HL-60/S4 (cell line): Measurements from ENCODE around the gene TEX29.

Source experiments
- in situ Hi-C: fragments of 300-500 bp; cut with MboI; formaldehyde crosslinking; loops from 2 replicates; pipeline ENCODE4 v1.14.3; 2022; ENCODE audit warnings: low sequenced_read_pairs

TEX29 gene

GRCh38 chr13:111365149-111366005, 44.9 kb downstream of the TEX29 start:
- in situ Hi-C loops: no loop called here

DNA sequence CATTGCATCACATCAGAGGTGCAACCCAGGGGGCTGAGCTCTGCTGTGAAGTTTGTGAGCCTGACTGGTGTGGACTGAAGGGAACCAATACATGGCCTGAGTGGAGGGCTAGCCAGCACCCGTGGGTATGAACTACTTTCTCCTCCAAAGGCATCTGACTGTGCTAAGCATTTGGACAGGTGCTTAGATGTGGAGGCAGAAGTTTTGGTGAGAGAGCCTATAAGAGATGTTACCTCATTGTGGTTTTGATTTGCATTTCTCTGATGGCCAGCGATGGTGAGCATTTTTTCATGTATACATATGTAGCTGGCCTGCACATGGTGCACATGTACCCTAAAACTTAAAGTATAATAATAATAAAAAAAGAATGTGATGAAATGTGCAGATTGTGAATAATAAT, 46.9 kb downstream of the TEX29 start:
- in situ Hi-C loops: no loop called here

- in situ Hi-C loops: no loop called here
These were observed 47.6 kb downstream of the TEX29 start for GRCh38 chr13:111368091-111368490.

GRCh38 chr13:111370147-111370546, 49.7 kb downstream of the TEX29 start:
- in situ Hi-C loops: no loop called here

DNA sequence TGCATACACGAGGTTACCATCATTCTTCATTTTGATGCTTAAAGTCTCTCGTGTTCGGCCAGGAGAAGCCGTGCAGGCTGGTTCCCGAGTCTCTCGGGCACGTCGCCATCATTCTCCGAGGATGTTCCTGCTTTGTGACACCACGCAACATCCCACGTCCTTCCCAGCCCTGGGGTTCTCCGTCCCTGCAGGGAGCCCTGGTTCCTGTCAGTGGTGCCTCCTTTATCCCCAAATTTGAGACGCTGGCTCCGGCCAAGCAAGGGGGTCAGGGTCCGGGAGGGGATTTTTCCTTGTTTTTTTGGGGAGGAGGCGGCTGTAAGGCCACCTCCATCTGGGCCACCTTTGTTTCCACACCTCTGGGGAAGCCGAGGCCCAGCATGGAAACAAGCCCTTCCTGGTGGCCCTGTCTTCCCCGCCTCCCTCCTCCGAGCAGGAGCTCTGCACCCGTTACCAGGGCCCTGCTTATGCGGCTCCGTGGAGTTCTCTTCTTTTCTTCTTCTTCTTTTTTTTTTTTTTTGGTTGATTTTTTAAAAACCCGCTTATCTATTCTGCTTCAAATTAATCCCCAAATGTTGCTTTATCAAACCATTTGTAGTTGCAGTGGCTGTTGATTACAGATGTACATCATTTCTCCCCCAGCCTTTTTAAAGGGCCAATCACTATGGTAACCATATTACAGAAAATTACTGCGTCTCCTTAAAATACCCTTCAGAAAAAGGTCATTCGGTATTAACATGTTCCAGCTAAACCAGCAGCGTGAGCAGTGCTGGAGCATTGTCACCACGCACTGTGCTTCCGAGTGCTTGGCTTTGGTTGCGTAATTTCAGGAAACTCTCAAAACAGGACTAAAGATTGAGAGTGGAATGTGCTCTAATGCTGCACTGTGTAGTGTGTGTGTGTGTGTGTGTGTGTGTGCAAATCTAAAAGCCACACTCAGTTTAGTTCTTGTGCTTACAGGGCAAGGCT, 50.4 kb downstream of the TEX29 start:
- in situ Hi-C loops: no loop called here

GRCh38 chr13:111371720-111372119, 51.3 kb downstream of the TEX29 start:
- in situ Hi-C loops: no loop called here

DNA sequence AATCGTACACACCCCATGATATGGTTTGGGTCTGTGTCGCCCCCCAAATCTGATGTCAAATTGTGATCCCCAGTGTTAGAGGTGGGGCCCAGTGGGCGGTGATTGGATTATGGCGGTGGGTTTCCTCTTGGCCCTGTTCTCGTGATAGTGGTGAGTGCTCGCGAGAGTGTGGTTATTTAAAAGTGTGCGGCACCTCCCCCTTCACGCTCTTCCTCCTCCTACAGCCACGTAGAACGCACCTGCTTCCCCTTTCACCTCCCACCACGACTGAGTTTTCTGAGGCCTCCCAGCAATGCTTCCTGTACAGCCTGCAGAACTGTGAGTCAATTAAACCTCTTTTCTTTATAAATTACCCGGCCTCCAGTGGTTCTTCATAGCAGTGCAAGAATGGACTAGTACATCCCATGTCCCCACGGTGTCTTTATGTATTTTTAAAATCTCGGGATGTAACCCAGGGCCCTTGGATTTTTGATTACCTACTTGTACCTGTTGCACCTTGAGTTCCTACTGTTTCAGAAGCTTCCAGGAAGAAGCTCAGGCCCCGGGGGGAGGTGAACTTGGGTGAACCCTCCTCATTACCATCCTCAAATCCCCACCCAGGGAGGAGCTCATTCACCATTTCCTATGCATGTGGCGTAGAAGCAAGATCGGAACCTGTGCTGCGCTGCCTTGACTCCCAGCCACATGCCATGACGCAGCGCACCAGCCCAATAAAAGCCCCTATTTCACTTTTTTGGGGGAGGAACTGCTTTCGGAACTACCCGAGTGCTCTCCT, 52.4 kb downstream of the TEX29 start:
- in situ Hi-C loops: no loop called here

DNA sequence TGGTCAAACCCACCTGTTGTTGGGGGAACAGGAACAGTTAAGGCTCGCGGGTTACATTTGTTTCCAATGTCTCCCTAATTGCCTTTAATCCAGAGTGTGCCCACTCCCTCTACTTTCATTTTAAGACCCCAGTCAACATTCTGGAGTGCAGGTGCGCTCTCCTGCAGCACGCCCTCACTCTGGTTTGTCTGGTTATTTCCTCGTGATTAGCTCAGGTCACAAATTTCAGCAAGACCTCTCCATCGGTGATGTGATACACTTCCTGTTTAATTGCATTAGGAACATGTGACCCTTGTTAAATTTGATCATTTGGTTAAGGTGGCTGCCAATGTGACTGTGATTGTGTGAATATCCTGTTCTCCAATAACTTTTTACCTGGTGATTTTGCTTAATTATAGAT, 53.0 kb downstream of the TEX29 start:
- in situ Hi-C loops: no loop called here

- in situ Hi-C loops: no loop called here
These were observed 60.0 kb downstream of the TEX29 start for GRCh38 chr13:111380431-111380830.

DNA sequence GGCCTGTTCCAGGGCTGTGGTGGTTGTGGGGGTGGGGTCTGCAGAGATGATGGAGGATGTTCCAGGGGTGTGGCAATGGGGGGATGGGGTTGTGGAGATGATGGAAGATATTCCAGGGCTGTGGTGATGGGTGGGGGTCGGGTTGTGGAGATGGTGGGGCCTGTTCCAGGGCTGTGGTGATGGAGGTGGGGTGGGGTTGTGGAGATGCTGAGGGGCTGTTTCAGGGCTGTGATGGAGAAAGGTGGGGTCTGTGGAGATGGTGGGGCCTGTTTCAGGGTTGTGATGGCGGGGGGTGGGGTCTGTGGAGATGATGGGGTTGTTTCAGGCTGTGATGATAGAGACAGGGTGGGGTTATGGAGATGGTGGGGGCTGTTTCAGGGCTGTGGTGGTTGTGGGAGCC, 62.0 kb downstream of the TEX29 start:
- in situ Hi-C loops: no loop called here

GRCh38 chr13:111382877-111383276, 62.4 kb downstream of the TEX29 start:
- in situ Hi-C loops: no loop called here

- in situ Hi-C loops: no loop called here
These were observed 63.4 kb downstream of the TEX29 start for GRCh38 chr13:111383591-111384440.

GRCh38 chr13:111384441-111385182, 64.2 kb downstream of the TEX29 start:
- in situ Hi-C loops: no loop called here

GRCh38 chr13:111385183-111385857, 64.9 kb downstream of the TEX29 start:
- in situ Hi-C loops: no loop called here

GRCh38 chr13:111387026-111387871, 66.8 kb downstream of the TEX29 start:
- in situ Hi-C loops: no loop called here

GRCh38 chr13:111387945-111388600, 67.6 kb downstream of the TEX29 start:
- in situ Hi-C loops: no loop called here

- in situ Hi-C loops: no loop called here
These were observed 68.5 kb downstream of the TEX29 start for GRCh38 chr13:111388851-111389500.
